NB4 (cell line): ENCODE measurements around the gene KRAS.

ENCODE experiments used
- CTCF ChIP-seq: IDR thresholded peaks from one replicate; pipeline ENCODE4 v1.5.1; 2012; ENCODE audit warnings: low read depth, low read length
- MAX ChIP-seq: IDR thresholded peaks from 2 replicates; pipeline ENCODE4 v1.6.1; 2011; ENCODE audit warnings: low read depth, low read length
- POLR2A ChIP-seq: IDR thresholded peaks from 2 replicates; pipeline ENCODE4 v1.6.1; 2011; ENCODE audit warnings: mild to moderate bottlenecking; ENCODE audit not compliant: insufficient read length; ENCODE audit errors: extremely low read depth

- TF ChIP-seq POLR2A: no peak
- no peak for TF ChIP-seq MAX
- TF ChIP-seq CTCF: no peak
These were observed 5.3 kb upstream of the KRAS start for GRCh38 chr12:25256005-25256404.
